Measurements from ENCODE around the gene RCCD1.
"Not testable (repeated sequence)": the region's sequence is repeated elsewhere in the genome, so short reads cannot be mapped to it uniquely, and the experiment has no call there.

DNA sequence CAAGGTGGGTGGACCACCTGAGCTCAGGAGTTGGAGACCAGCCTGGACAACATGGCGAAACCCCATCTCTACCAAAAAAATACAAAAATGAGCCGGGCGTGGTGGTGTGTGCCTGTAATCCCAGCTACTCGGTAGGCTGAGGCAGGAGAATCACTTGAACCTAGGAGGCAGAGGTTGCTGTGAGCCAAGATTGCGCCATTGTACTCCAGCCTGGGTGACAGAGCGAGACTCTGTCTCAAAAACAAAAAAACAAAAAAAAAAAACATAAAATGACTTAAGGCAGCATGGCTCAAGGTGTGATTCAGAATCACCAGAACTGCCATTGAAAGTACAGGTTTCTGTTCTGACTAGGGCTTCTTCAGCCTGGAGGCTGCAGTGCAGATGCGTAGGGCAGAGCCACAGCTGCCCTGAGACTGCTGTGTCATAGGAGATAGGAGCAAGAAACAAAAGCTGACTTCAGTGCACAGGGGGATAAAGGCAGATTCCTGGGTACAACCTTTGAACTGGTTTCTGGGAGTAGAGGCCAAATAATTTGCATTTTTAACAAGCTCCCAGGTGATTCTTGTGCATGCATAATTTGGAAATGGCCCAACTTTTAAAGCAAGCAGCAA lies 31.9 kb upstream of the RCCD1 start:
- not testable (repeated sequence) for TF ChIP-seq EZH2 (IDR thresholded peaks at IDR 0.05; ENCODE audit: low read depth)
- TF ChIP-seq, protein P1, sequence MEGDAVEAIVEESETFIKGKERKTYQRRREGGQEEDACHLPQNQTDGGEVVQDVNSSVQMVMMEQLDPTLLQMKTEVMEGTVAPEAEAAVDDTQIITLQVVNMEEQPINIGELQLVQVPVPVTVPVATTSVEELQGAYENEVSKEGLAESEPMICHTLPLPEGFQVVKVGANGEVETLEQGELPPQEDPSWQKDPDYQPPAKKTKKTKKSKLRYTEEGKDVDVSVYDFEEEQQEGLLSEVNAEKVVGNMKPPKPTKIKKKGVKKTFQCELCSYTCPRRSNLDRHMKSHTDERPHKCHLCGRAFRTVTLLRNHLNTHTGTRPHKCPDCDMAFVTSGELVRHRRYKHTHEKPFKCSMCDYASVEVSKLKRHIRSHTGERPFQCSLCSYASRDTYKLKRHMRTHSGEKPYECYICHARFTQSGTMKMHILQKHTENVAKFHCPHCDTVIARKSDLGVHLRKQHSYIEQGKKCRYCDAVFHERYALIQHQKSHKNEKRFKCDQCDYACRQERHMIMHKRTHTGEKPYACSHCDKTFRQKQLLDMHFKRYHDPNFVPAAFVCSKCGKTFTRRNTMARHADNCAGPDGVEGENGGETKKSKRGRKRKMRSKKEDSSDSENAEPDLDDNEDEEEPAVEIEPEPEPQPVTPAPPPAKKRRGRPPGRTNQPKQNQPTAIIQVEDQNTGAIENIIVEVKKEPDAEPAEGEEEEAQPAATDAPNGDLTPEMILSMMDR (conservative IDR thresholded peaks at IDR 0.05), result not testable (repeated sequence)

All from PC-9 (cell line).